ENCODE results near the gene TGFA.

GRCh38 chr2:70498054-70498453, 55.6 kb downstream of the TGFA start:
- TF ChIP-seq CTCF (IDR thresholded peaks at IDR 0.05) (peak in 5 of 7 experiments; percentile 7 to 26 (median 15)), POLR2A (IDR thresholded peaks at IDR 0.05) (no peak)

Data from body of pancreas (tissue), 4 donors.